ENCODE results near the gene SMARCD2.
"Not testable (repeated sequence)": the region's sequence is repeated elsewhere in the genome, so short reads cannot be mapped to it uniquely, and the experiment has no call there.

SMARCD2 gene

GRCh38 chr17:63842540-63843386 lies at the start of gene SMARCD2:
Gene SMARCD2, minus strand, starts transcription at chr17:63842685. Its CDS starts 11 bp downstream, at chr17:63842674.
- peak; percentile 98 for DNase-seq

- DNase-seq: not testable (repeated sequence)
Measured at GRCh38 chr17:63889026-63889848, 46.8 kb upstream of the SMARCD2 start.

GRCh38 chr17:63885119-63885518 lies 42.6 kb upstream of the SMARCD2 start:
- DNase-seq: not testable (repeated sequence)

DNA sequence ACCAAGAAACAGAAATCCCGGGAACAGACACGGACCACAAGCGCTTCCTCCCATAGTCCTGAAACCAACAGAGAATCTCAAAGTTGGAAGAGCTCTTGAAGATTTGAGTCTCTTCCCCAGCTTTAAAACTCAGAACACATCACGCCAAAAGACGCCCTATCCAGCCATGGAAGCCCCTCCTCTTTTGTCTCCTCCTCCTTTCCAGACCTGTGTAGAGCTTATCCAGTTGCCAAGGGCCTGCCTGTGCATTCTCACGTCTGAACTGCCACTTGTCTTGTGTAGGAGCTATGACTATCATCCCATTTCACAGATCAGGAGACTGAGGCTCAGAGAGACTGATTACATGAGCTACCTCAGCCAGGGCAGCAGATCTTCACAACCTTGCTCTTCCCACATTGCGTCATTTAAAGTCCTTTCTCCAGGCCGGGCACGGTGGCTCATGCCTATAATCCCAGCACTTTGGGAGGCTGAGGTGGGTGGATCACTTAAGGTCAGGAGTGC lies 40.2 kb upstream of the SMARCD2 start:
- not testable (repeated sequence) for DNase-seq

DNA sequence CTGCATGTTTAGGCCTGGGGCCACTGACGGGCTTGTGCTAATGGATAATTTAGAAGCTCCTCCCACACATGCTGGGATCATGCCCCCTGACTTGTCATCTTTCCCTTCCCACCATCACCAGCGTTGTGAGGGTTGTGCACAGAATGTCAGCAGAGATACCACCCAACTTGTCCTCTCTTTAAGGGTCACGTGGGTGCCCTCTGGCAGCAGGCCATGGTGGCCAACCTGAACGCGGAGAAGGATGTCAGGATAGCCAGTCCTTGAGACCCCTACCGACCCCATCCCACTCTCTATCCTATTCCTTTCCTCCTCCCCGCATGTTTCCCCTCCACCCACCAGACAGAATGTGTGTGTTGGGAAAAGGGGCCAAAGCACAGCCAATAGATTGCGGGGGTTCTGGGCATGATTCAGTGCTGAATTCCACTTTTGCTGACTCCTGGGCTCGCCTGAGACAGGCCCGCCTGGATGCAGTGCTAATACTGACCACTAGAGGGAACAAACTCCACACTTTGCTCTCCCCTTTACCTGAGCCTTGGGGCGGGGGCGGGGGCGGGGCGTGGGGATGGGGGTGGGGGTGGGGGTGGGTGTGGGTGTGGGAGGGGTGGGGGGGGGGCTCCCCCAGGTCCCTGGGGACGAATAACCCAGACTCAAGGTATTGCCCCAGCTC lies 39.6 kb upstream of the SMARCD2 start, which contains the start of gene GH2:
GH2 (minus strand) TSS at position 10 of the 667 bp plus-strand sequence. CDS start 143 bp downstream, outside the sequence.
- peak; percentile 7 for DNase-seq

DNA sequence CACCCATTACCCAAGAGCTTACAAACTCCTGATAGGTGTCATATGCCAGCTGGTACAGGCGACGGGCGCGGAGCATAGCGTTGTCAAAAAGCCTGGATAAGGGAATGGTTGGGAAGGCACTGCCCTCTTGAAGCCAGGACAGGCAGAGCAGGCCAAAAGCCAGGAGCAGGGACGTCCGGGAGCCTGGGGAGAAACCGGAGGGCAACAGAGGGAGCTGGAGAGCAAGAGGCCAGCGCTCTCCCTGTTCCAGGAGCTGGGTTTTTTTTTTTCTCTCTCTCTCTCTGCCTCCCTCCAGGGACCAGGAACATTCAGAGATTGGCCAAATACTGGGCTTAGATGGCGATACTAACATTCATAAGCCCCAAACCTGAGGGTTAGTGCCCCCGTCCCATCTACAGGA lies 38.9 kb upstream of the SMARCD2 start:
- not testable (repeated sequence) for DNase-seq

DNA sequence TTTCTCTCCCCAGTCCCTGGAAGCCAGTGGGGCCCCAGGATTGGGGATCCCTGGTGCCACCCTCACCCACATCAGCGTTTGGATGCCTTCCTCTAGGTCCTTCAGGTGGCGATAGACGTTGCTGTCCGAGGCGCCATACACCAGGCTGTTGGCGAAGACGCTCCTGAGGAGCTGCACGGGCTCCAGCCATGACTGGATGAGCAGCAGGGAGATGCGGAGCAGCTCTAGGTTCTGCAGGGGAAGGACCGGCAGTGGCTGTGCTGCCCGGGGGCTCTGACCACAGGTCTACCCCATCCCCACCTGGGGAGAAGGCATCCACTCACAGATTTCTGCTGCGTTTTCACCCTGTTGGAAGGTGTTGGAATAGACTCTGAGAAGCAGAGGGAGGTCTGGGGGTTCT lies 38.2 kb upstream of the SMARCD2 start:
- no peak for DNase-seq

DNA sequence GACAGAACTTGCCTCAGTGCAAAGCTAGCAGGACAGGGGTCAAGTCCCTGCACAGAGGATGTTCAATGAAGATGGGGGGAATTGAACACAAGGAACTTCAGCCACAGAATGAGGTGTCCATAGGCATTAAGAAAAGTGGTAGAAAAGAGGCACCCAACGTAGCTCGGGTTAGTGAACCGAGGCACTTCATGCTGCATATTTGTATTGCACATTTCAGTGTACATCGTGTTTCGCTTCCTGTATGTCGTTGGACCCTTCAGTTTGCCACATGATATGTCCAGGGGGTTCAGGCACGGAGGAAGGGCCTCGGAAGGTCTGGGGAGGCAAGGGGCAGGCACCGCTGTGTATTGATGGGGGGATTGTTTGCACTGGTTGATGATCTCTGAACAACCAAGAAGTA lies 35.9 kb upstream of the SMARCD2 start:
- DNase-seq: not testable (repeated sequence)

DNA sequence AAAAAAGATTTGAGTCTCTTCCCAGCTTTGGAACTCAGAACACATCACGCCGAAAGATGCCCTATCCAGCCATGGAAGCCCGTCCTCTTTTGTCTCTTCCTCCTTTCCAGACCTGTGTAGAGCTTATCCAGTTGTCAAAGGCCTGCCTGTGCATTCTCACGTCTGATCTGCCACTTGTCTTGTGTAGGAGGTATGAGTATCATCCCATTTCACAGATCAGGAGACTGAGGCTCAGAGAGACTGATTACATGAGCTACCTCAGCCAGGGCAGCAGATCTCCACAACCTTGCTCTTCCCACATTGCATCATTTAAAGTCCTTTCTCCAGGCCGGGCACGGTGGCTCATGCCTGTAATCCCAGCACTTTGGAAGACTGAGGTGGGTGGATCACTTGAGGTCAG lies 32.2 kb upstream of the SMARCD2 start:
- not testable (repeated sequence) for DNase-seq

GRCh38 chr17:63874061-63874626 lies 31.7 kb upstream of the SMARCD2 start:
- DNase-seq: not testable (repeated sequence)

DNA sequence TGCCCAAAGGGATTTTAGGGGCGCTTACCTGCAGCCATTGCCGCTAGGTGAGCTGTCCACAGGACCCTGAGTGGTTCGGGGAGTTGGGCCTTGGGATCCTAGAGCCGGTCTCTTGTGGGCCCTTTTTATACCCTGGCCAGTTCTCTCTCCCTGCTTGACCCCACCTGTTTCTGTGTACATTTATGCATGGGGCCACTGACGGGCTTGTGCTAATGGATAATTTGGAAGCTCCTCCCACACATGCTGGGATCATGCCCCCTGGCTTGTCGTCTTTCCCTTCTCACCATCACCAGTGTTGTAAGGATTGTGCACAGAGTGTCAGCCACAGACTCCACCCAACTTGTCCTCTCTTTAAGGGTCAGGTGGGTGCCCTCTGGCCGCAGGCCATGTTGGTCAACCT lies 31.1 kb upstream of the SMARCD2 start, which contains the start of gene CSH2:
CSH2 (minus strand) TSS at position 101 of the 400 bp plus-strand sequence; CDS start at position 38, 63 bp downstream.
- DNase-seq: not testable (repeated sequence)

DNA sequence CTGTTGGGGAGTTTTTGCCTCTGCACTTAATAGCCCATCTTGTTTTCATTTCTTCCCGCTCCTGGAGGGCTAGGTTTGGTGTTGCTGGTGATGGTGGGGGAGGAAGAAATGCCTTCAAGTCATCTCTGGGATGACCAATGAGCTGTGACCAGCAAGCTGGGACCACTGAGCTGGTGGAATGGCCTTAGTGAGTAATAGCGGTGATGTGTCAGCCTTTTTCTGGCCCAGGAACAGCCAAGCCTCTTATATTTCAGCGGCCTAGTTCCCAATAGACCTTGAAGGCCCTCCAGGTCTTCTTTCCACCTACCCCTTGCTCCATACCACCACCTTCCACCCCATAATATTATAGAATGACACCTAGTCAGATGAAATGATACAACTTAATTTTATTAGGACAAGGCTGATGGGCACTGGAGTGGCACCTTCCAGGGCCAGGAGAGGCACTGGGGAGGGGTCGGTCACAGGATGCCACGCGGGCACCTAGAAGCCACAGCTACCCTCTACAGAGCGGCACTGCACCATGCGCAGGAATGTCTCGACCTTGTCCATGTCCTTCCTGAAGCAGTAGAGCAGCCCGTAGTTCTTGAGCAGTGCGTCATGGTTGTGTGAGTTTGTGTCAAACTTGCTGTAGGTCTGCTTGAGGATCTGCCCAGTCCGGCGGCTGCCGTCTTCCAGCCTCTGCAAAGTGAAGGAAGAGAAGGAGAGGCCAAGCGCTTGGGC lies 29.3 kb upstream of the SMARCD2 start:
- peak; percentile 48 for DNase-seq

GRCh38 chr17:63870292-63870665 lies 27.8 kb upstream of the SMARCD2 start:
- DNase-seq: not testable (repeated sequence)

DNA sequence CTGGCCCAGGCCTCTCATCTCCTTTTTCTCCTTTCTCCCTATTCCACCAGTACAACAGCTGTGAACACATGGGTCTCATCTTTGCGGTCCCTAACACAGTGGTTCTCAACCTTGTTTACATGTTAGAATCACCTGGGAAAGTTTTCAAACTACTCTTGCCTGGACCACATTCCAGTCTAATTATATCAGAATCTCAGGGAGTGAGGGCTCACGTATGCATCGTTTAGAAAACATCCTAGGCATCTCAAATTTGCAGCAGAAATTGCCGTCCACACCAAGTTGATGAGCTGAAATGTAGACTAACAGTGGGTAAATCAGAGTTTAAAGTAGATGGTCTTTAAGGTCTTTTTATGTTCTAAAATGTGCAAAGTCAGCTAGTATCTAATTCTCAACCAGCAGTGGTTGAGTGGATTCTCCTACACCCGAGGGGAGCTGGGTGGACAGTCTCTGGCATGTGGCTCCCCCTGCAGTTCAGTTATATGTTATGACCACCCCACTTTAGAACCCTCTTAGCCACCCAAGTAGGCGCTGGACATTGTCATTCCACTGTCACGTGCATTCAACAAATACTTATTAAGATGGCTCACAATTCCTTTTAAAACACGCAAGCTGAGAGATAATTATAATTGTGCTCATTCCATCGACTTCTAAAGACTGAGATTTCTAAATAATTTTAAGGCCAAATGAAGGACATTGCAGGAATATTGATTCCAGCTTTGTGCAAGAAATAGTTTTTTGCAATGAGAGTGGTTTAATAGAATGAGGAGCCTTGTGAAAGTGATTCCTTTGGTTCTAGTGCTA lies 27.2 kb upstream of the SMARCD2 start:
- peak; percentile 54 for DNase-seq

- not testable (repeated sequence) for DNase-seq
Measured at GRCh38 chr17:63866625-63867024, 24.1 kb upstream of the SMARCD2 start.

DNA sequence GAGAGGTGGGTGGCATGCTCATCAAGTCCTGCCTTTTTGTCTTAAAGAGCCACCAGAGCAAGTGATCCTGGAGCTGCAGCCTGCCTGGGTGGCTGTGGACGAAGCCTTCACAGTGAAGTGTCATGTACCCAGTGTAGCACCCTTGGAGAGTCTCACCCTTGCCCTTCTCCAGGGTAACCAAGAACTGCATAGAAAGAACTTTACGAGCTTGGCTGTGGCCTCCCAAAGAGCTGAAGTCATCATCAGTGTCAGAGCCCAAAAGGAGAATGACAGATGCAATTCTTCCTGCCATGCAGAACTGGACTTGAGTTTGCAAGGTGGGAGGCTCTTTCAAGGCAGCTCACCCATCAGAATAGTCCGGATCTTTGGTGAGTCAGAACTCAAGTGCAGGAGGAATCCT lies 16.8 kb upstream of the SMARCD2 start:
- no peak for DNase-seq

- not testable (repeated sequence) for DNase-seq
Measured at GRCh38 chr17:63856425-63856824, 13.9 kb upstream of the SMARCD2 start.

GRCh38 chr17:63855185-63855584 lies 12.7 kb upstream of the SMARCD2 start:
- DNase-seq: no peak

- DNase-seq: no peak
Measured at GRCh38 chr17:63854709-63855108, 12.2 kb upstream of the SMARCD2 start.

DNA sequence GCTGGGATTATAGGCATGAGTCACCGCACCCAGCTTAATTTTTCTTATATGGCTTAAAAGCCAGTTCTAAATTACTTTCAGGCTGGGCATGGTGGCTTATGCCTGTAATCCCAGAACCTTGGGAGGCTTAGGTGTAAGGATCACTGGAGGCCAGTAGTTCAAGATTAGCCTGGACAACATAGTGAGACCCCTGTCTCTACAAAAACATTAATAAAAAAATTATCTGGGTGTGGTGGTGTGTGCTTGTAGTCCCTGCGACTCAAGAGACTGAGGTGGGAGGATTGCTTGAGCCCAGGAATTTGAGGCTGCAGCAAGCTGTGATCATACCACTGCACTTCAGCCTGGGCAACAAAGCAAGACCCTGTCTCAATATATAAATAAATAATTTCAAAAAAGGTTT lies 10.8 kb upstream of the SMARCD2 start:
- DNase-seq: no peak

DNA sequence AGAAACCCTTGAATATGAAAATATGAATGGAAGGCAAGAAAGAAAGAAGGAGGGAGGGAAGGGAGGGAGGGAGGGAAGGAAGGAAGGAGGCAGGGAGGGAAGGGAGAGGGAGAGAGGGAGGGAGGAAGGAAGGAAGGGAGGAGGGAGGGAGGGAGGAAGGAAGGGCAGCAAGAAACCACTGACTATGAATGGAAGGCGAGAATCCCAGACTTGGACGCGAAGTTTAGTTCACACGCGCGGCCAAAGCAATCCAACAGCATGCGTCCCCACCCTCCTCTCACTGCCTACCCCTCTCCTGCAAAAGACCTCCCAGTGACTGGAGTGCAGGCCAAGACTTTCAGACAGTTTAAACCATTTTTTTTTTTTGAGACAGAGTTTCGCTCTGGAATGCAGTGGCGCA lies 7.9 kb upstream of the SMARCD2 start:
- DNase-seq: no peak
